ENCODE data around the gene DFFB. TPM values are rescaled to one million over a fixed set of nuclear protein-coding genes. Genes with fewer than 3 reads are reported as not detected.

DFFB gene
- total RNA-seq, 4 donors from 2014 or later, result 1.3 to 3.6 (median 3.1) TPM

- in situ Hi-C loops (cut with MboI; ENCODE audit: low sequenced_read_pairs in 4 of 4) (loop anchor here in 1 of 4 donors (25.0 kb wide), 1 partner anchor 102 kb away; no protein-coding TSS in a partner anchor), intact Hi-C loops (cut with DNase I; ENCODE audit: low total_unique reads) (no loop called here)
- DNase-seq, result no peak
- Histone ChIP-seq H3K27me3 (no peaks in the 10 kb centered on the region), H3K36me3 (peaks cover 6 to 37% of the 10 kb centered on the region in 2 donors), H3K4me1 (no peaks in the 10 kb centered on the region), H3K9me3 (no peaks in the 10 kb centered on the region), H3K4me3 (no peak overlapping the region), H3K27ac (no peak overlapping the region)
- TF ChIP-seq CTCF (IDR thresholded peaks at IDR 0.05 in 4 of 5, conservative IDR thresholded peaks at IDR 0.05 in 1 of 5) (no peak), POLR2A (IDR thresholded peaks at IDR 0.05) (no peak)
- ATAC-seq, result no peak
Measured at GRCh38 chr1:3814065-3814464, 43.2 kb upstream of the DFFB start.

- no peak for TF ChIP-seq CTCF (IDR thresholded peaks at IDR 0.05 in 4 of 5, conservative IDR thresholded peaks at IDR 0.05 in 1 of 5)
- no peak for TF ChIP-seq POLR2A (IDR thresholded peaks at IDR 0.05)
- ATAC-seq (no peak), DNase-seq (no peak)
- Histone ChIP-seq H3K36me3 (peaks cover 6 to 46% of the 10 kb centered on the region in 2 donors), H3K4me3 (no peak overlapping the region), H3K27ac (no peak overlapping the region), H3K9me3 (no peaks in the 10 kb centered on the region), H3K4me1 (no peaks in the 10 kb centered on the region), H3K27me3 (no peaks in the 10 kb centered on the region)
- intact Hi-C loops (cut with DNase I; ENCODE audit: low total_unique reads), result no loop called here
- in situ Hi-C loops (cut with MboI; ENCODE audit: low sequenced_read_pairs in 4 of 4), result loop anchor here in 1 of 4 donors (25.0 kb wide), 1 partner anchor 103 kb away; no protein-coding TSS in a partner anchor
Measured at GRCh38 chr1:3814771-3815561, 42.3 kb upstream of the DFFB start.

GRCh38 chr1:3816331-3817137 is 40.7 kb upstream of the DFFB start:
- Histone ChIP-seq H3K4me1 (no peaks in the 10 kb centered on the region), H3K36me3 (peaks cover 6 to 62% of the 10 kb centered on the region in 2 donors), H3K9me3 (no peaks in the 10 kb centered on the region), H3K27me3 (no peaks in the 10 kb centered on the region), H3K27ac (no peak overlapping the region), H3K4me3 (no peak overlapping the region)
- intact Hi-C loops (cut with DNase I; ENCODE audit: low total_unique reads) (no loop called here), in situ Hi-C loops (cut with MboI; ENCODE audit: low sequenced_read_pairs in 4 of 4) (loop anchor here in 1 of 4 donors (25.0 kb wide), 1 partner anchor 104 kb away; no protein-coding TSS in a partner anchor)
- DNase-seq, result no peak
- TF ChIP-seq POLR2A (IDR thresholded peaks at IDR 0.05), result no peak
- no peak for ATAC-seq

GRCh38 chr1:3817138-3817740 is 40.0 kb upstream of the DFFB start:
- Histone ChIP-seq H3K4me3 (no peak overlapping the region), H3K27ac (no peak overlapping the region), H3K4me1 (no peaks in the 10 kb centered on the region), H3K9me3 (no peaks in the 10 kb centered on the region), H3K36me3 (peaks cover 6 to 69% of the 10 kb centered on the region in 2 donors), H3K27me3 (no peaks in the 10 kb centered on the region)
- no peak for ATAC-seq
- no peak for DNase-seq
- in situ Hi-C loops (cut with MboI; ENCODE audit: low sequenced_read_pairs in 4 of 4) (loop anchor here in 1 of 4 donors (25.0 kb wide), 1 partner anchor 105 kb away; no protein-coding TSS in a partner anchor), intact Hi-C loops (cut with DNase I; ENCODE audit: low total_unique reads) (no loop called here)
- TF ChIP-seq CTCF (IDR thresholded peaks at IDR 0.05 in 4 of 5, conservative IDR thresholded peaks at IDR 0.05 in 1 of 5), result no peak
- no peak for TF ChIP-seq POLR2A (IDR thresholded peaks at IDR 0.05)
